H1 (cell line): ENCODE measurements around the gene CTNS. TPM values are rescaled to one million over a fixed set of nuclear protein-coding genes. Genes with fewer than 3 reads are reported as not detected.

ENCODE experiments used
- CTCF ChIA-PET: fragments of 300-600 bp; sonication (Branson Sonifier 250); formaldehyde crosslinking; loops from one replicate; lab custom pipeline; 2021; ENCODE audit not compliant: partially characterized antibody; lab: Charles Lee
- POLR2A ChIA-PET: fragments of 300-600 bp; sonication (Branson Sonifier 250); formaldehyde crosslinking; loops from one replicate; lab custom pipeline; 2021; ENCODE audit warnings: inconsistent platforms; ENCODE audit not compliant: partially characterized antibody; lab: Charles Lee
- DNase-seq, 2 experiments: peaks; one replicate each; pipeline versions ENCODE4 v3.0.0 to v3.0.0-alpha.2; 2010 to 2022; ENCODE audit warnings: low spot score in 2 of 2, low read depth in 1 of 2, mixed read lengths in 1 of 2
- FAIRE-seq: peaks from 2 replicates; lab custom pipeline; 2011; peaks lifted over from hg19 to GRCh38; lab: Jason Lieb, UNC
- H2AFZ ChIP-seq: 2 replicates; pipeline ENCODE4 v1.8.1; 2012; ENCODE audit warnings: low read length, inconsistent platforms
- H2AK5ac ChIP-seq: 2 replicates; pipeline ENCODE4 v1.6.1; 2013; ENCODE audit warnings: low read depth, low read length
- H2BK120ac ChIP-seq: replicated peaks from 2 replicates; pipeline ENCODE3; 2013; ENCODE audit warnings: low read depth, low read length, inconsistent platforms
- H2BK12ac ChIP-seq: 2 replicates; pipeline ENCODE4 v1.6.1; 2013; ENCODE audit warnings: low read depth, low read length
- H2BK15ac ChIP-seq: 2 replicates; pipeline ENCODE4 v1.6.1; 2013; ENCODE audit warnings: low read length
- H2BK20ac ChIP-seq: 2 replicates; pipeline ENCODE4 v1.6.1; 2013; ENCODE audit warnings: low read length
- H2BK5ac ChIP-seq: 2 replicates; pipeline ENCODE4 v1.6.1; 2013; ENCODE audit warnings: low read depth, low read length
- H3K14ac ChIP-seq: 2 replicates; pipeline ENCODE4 v1.6.1; 2013; ENCODE audit warnings: inconsistent platforms; ENCODE audit not compliant: insufficient read length
- H3K18ac ChIP-seq: 2 replicates; pipeline ENCODE4 v1.6.1; 2013; ENCODE audit warnings: low read length; ENCODE audit errors: extremely low read depth
- H3K23ac ChIP-seq: 2 replicates; pipeline ENCODE4 v1.6.1; 2013; ENCODE audit warnings: inconsistent platforms; ENCODE audit not compliant: insufficient read length
- H3K23me2 ChIP-seq: 2 replicates; pipeline ENCODE4 v1.6.1; 2013; ENCODE audit warnings: low read depth, low read length
- H3K27ac ChIP-seq: 2 replicates; pipeline ENCODE4 v1.6.1; 2011; ENCODE audit warnings: low read depth, low read length, inconsistent platforms
- H3K27me3 ChIP-seq, 4 experiments: replicated peaks in 1 of 4; 1 replicate in 1 of 4; 2 replicates in 3 of 4; pipeline versions ENCODE4 v1.6.1 to v1.8.1; 2011 to 2013; ENCODE audit warnings: low read length in 3 of 4, mild to moderate bottlenecking in 3 of 4, inconsistent platforms in 2 of 4, mixed read lengths in 2 of 4, moderate library complexity in 1 of 4; ENCODE audit not compliant: control insufficient read depth in 3 of 4, insufficient read depth in 3 of 4; ENCODE audit errors: extremely low read depth in 1 of 4
- H3K36me3 ChIP-seq, 4 experiments: 2 replicates each; pipeline versions ENCODE4 v1.6.1 to v1.8.1; 2011 to 2013; ENCODE audit warnings: mild to moderate bottlenecking in 4 of 4, low read length in 3 of 4, moderate library complexity in 2 of 4, control low read depth in 1 of 4, inconsistent platforms in 1 of 4; ENCODE audit not compliant: insufficient read depth in 4 of 4, control insufficient read depth in 2 of 4
- H3K4ac ChIP-seq: replicated peaks from 2 replicates; pipeline ENCODE3; 2013; ENCODE audit warnings: low read length, low read depth, mixed read lengths, inconsistent platforms; ENCODE audit not compliant: insufficient read length
- H3K4me1 ChIP-seq, 4 experiments: replicated peaks in 1 of 4; 1 replicate in 1 of 4; 2 replicates in 3 of 4; pipeline versions ENCODE4 v1.6.1 to v1.8.1; 2011 to 2013; ENCODE audit warnings: low read length in 3 of 4, inconsistent platforms in 2 of 4, mixed read lengths in 1 of 4; ENCODE audit not compliant: insufficient read depth in 4 of 4, control insufficient read depth in 3 of 4
- H3K4me2 ChIP-seq, 2 experiments: 2 replicates each; pipeline versions ENCODE4 v1.6.1 to v1.8.1; 2011 to 2013; ENCODE audit warnings: low read depth in 2 of 2, low read length in 2 of 2, control low read depth in 1 of 2, inconsistent platforms in 1 of 2, mild to moderate bottlenecking in 1 of 2; ENCODE audit not compliant: insufficient read depth in 1 of 2
- H3K4me3 ChIP-seq, 4 experiments: fragments of 200-600, 300-600 bp in 1 of 4; sonication (generic), shearing (Covaris generic), sonication (Bioruptor Twin) in 1 of 4; 2 replicates each; pipeline versions ENCODE4 v1.5.1 to v1.8.1; 2011 to 2016; ENCODE audit warnings: low read length in 4 of 4, low read depth in 3 of 4, control low read depth in 2 of 4, inconsistent platforms in 2 of 4, mild to moderate bottlenecking in 2 of 4, mixed read lengths in 1 of 4, moderate library complexity in 1 of 4; ENCODE audit not compliant: insufficient read depth in 2 of 4; ENCODE audit errors: extremely low read depth in 1 of 4
- H3K56ac ChIP-seq: replicated peaks from 2 replicates; pipeline ENCODE3; 2013; ENCODE audit warnings: low read depth, mild to moderate bottlenecking, mixed read lengths, low read length, inconsistent platforms; ENCODE audit not compliant: insufficient read length
- H3K79me1 ChIP-seq: 2 replicates; pipeline ENCODE4 v1.6.1; 2013; ENCODE audit warnings: low read depth, low read length, control low read depth
- H3K79me2 ChIP-seq, 2 experiments: 2 replicates each; pipeline versions ENCODE4 v1.6.1 to v1.8.1; 2012 to 2013; ENCODE audit warnings: low read length in 2 of 2, mild to moderate bottlenecking in 2 of 2, inconsistent platforms in 1 of 2; ENCODE audit not compliant: insufficient read depth in 2 of 2, control insufficient read depth in 1 of 2
- H3K9ac ChIP-seq, 4 experiments: replicated peaks in 1 of 4; 1 replicate in 1 of 4; 2 replicates in 3 of 4; pipeline versions ENCODE4 v1.6.1 to v1.8.1; 2011 to 2013; ENCODE audit warnings: low read depth in 3 of 4, low read length in 3 of 4, control low read depth in 2 of 4, mild to moderate bottlenecking in 2 of 4, moderate library complexity in 2 of 4, inconsistent platforms in 1 of 4; ENCODE audit errors: extremely low read depth in 1 of 4
- H3K9me3 ChIP-seq, 2 experiments: 2 replicates each; pipeline versions ENCODE4 v1.6.1 to v1.8.1; 2012 to 2013; ENCODE audit warnings: mild to moderate bottlenecking in 2 of 2, moderate library complexity in 2 of 2, control low read depth in 1 of 2, inconsistent platforms in 1 of 2, low read depth in 1 of 2, low read length in 1 of 2, mixed read lengths in 1 of 2; ENCODE audit not compliant: insufficient read depth in 2 of 2
- H4K20me1 ChIP-seq, 2 experiments: replicated peaks in 1 of 2; 2 replicates each; pipeline versions ENCODE3 to v1.8.1; 2011 to 2013; ENCODE audit warnings: inconsistent platforms in 2 of 2, low read length in 2 of 2, mild to moderate bottlenecking in 1 of 2; ENCODE audit not compliant: insufficient read depth in 2 of 2, control insufficient read depth in 1 of 2
- H4K5ac ChIP-seq: 2 replicates; pipeline ENCODE4 v1.6.1; 2013; ENCODE audit warnings: low read length, low read depth, mixed read lengths, inconsistent platforms; ENCODE audit not compliant: insufficient read length
- H4K8ac ChIP-seq: 2 replicates; pipeline ENCODE4 v1.8.0; 2013; ENCODE audit warnings: mild to moderate bottlenecking, moderate library complexity, low read length, inconsistent platforms; ENCODE audit not compliant: insufficient read depth; ENCODE audit errors: extremely low read depth
- H4K91ac ChIP-seq: replicated peaks from 2 replicates; pipeline ENCODE3; 2013; ENCODE audit warnings: low read length, mixed read lengths, inconsistent platforms; ENCODE audit not compliant: insufficient read length
- CEBPB ChIP-seq: IDR thresholded peaks from 2 replicates; pipeline ENCODE4 v1.6.1; 2012; ENCODE audit warnings: low read depth, low read length
- GTF2F1 ChIP-seq: IDR thresholded peaks from 2 replicates; pipeline ENCODE4 v1.6.1; 2012; ENCODE audit warnings: low read depth, low read length, improper control_type of control experiment, borderline replicate concordance
- NRF1 ChIP-seq: IDR thresholded peaks from 2 replicates; pipeline ENCODE4 v1.6.1; 2011; ENCODE audit warnings: mild to moderate bottlenecking, low read depth, low read length, improper control_type of control experiment
- SP1 ChIP-seq: IDR thresholded peaks from 2 replicates; pipeline ENCODE4 v1.6.1; 2011; ENCODE audit warnings: low read depth, low read length
- ZNF274 ChIP-seq: IDR thresholded peaks from 2 replicates; pipeline ENCODE4 v1.7.0; 2012; ENCODE audit warnings: low read length, borderline replicate concordance; ENCODE audit errors: extremely low read depth
- WGBS, 2 experiments: shearing (Covaris generic) in 1 of 2; methylation state at CpG; one replicate each; pipeline versions ENCODE4 v1.1.6 to v1.1.7; 2013 to 2015; ENCODE audit warnings: low lambda C conversion rate in 2 of 2, mixed read lengths in 2 of 2, inconsistent platforms in 1 of 2, low coverage in 1 of 2, missing lambda C conversion rate in 1 of 2; ENCODE audit not compliant: insufficient replicate concordance in 2 of 2, insufficient coverage in 1 of 2, insufficient read length in 1 of 2; ENCODE audit errors: extremely low coverage in 1 of 2, missing lambda C conversion rate in 1 of 2; 5-methylcytosine and 5-hydroxymethylcytosine counted together
- polyA plus RNA-seq, 7 experiments: library from polyadenylated mRNA; depleted of rRNA in 3 of 7; stranded (reverse) in 5 of 7; unstranded in 2 of 7; fragments of >200 nt in 5 of 7; fragments of 200-250 nt in 2 of 7; gene quantifications; 1 replicate in 5 of 7; 2 replicates in 1 of 7; 4 replicates in 1 of 7; pipeline versions ENCODE4 v1.2.1 to v1.2.3, GENCODE V29; 2011 to 2013; ENCODE audit warnings: missing spikeins in 2 of 7, mixed read lengths in 2 of 7
- total RNA-seq: library from RNA; stranded (reverse); fragmentation: NEBNext Ultra II Directional; extraction: Animal tissue kit (Norgen Biotek cat#: 25700); gene quantifications from 2 replicates; pipeline ENCODE4 v1.2.1, GENCODE V29; 2021
- TF ChIP-seq, protein P1 (sequence below): IDR thresholded peaks from 2 replicates; pipeline ENCODE4 v1.6.1; 2011; ENCODE audit warnings: low read length, improper control_type of control experiment

Gene CTNS
- total and polyA plus RNA-seq, 2 of the 8 experiments (the other 6 are each of a cell fraction or from before 2014, with no cell fraction given) = 11.6 to 12.9 TPM

GRCh38 chr17:3626831-3627768, 9.5 kb upstream of the CTNS start:
- Histone ChIP-seq H2AK5ac (no peak overlapping the region), H2BK120ac (no peak overlapping the region), H3K9me3 (no peaks in the 10 kb centered on the region), H3K27ac (no peak overlapping the region), H3K4me3 (no peak overlapping the region), H3K18ac (no peak overlapping the region), H2BK15ac (no peak overlapping the region; the same call in 1 of the 2 replicates), H2AFZ (no peak overlapping the region), H2BK20ac (no peak overlapping the region), H3K23me2 (no peaks in the 10 kb centered on the region), H3K36me3 (peaks cover 10 to 48% (median 22%) of the 10 kb centered on the region in 4 experiments; a peak in 7 of 8 replicates), H3K4me2 (no peak overlapping the region), H3K4me1 (no peaks in the 10 kb centered on the region), H3K4ac (no peak overlapping the region), H3K23ac (no peak overlapping the region), H4K5ac (no peak overlapping the region), H2BK5ac (no peak overlapping the region), H3K79me2 (no peaks in the 10 kb centered on the region; a peak in 1 of 4 replicates), H3K79me1 (no peaks in the 10 kb centered on the region; the same call in 1 of the 2 replicates), H3K14ac (no peak overlapping the region), H2BK12ac (no peak overlapping the region), H4K91ac (no peak overlapping the region), H3K56ac (no peak overlapping the region), H3K27me3 (no peaks in the 10 kb centered on the region), H4K8ac (no peak overlapping the region), H4K20me1 (peaks cover 0 to 8% of the 10 kb centered on the region in 2 experiments), H3K9ac (no peak overlapping the region)
- ChIA-PET CTCF (interaction anchor here (0.6 to 2.4 kb wide), 5 partner anchors 13 to 1446 kb away, joined by 3 to 10 read pairs (median 3); no protein-coding TSS in a partner anchor), POLR2A (interaction anchor here (0.7 to 1.7 kb wide), 6 partner anchors 8 to 964 kb away, joined by 3 to 5 read pairs (median 3); partner anchors contain the start of gene SHPK)
- WGBS, 2 experiments = 84% methylated on average over 16 of the region's 16 CpGs; no CpG with 5 or more reads in 1 of the 2 experiments
- FAIRE-seq = no peak
- TF ChIP-seq, protein P1, sequence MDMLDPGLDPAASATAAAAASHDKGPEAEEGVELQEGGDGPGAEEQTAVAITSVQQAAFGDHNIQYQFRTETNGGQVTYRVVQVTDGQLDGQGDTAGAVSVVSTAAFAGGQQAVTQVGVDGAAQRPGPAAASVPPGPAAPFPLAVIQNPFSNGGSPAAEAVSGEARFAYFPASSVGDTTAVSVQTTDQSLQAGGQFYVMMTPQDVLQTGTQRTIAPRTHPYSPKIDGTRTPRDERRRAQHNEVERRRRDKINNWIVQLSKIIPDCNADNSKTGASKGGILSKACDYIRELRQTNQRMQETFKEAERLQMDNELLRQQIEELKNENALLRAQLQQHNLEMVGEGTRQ = no peak
- TF ChIP-seq NRF1 = no peak
- TF ChIP-seq ZNF274 = no peak
- TF ChIP-seq SP1 = no peak
- no peak for TF ChIP-seq CEBPB
- no peak for TF ChIP-seq GTF2F1
- DNase-seq = no peak
